D721Med (cell line): ENCODE data around the gene SLC26A11.
"Not testable (repeated sequence)": the region's sequence is repeated elsewhere in the genome, so short reads cannot be mapped to it uniquely, and the experiment has no call there.

Source experiments
- DNase-seq: peaks from one replicate; pipeline ENCODE4 v3.0.0; 2011; ENCODE audit warnings: low spot score; ENCODE audit not compliant: insufficient read length
- FAIRE-seq: peaks from 2 replicates; lab custom pipeline; 2011; peaks lifted over from hg19 to GRCh38; lab: Jason Lieb, UNC
- CTCF ChIP-seq: IDR thresholded peaks from 2 replicates; pipeline ENCODE4 v1.5.1; 2012; ENCODE audit warnings: mild to moderate bottlenecking, control low read depth; ENCODE audit not compliant: insufficient read depth; ENCODE audit errors: missing control alignments

SLC26A11 gene

GRCh38 chr17:80274331-80274730 is 54.1 kb downstream of the SLC26A11 start:
- TF ChIP-seq CTCF: no peak
- no peak for FAIRE-seq
- DNase-seq: no peak

- TF ChIP-seq CTCF: no peak
- DNase-seq (no peak), FAIRE-seq (no peak)
Measured at GRCh38 chr17:80274871-80275449, 54.7 kb downstream of the SLC26A11 start.

GRCh38 chr17:80275857-80276256 is 55.6 kb downstream of the SLC26A11 start:
- not testable (repeated sequence) for FAIRE-seq, DNase-seq

GRCh38 chr17:80277751-80278671 is 57.8 kb downstream of the SLC26A11 start:
- no peak for FAIRE-seq
- TF ChIP-seq CTCF: no peak
- no peak for DNase-seq

GRCh38 chr17:80279895-80280294 is 59.7 kb downstream of the SLC26A11 start:
- TF ChIP-seq CTCF: no peak
- FAIRE-seq (no peak), DNase-seq (no peak)

GRCh38 chr17:80281516-80281915 is 61.3 kb downstream of the SLC26A11 start:
- FAIRE-seq (no peak), DNase-seq (no peak)
- TF ChIP-seq CTCF: no peak

- FAIRE-seq (no peak), DNase-seq (no peak)
- no peak for TF ChIP-seq CTCF
Measured at GRCh38 chr17:80283116-80283852, 63.1 kb downstream of the SLC26A11 start.
